Endodermal cell (in vitro differentiated cells): Measurements from ENCODE around the gene MRPS22. TPM values are rescaled to one million over a fixed set of nuclear protein-coding genes. Genes with fewer than 3 reads are reported as not detected.

ENCODE experiments used
- DNase-seq: peaks from one replicate; pipeline ENCODE4 v3.0.0-alpha.2; 2017
- H3K27ac ChIP-seq: 2 replicates; pipeline ENCODE4 v1.5.1; 2013; ENCODE audit warnings: mild to moderate bottlenecking, low read depth, low read length, moderate library complexity
- H3K27me3 ChIP-seq: 2 replicates; pipeline ENCODE4 v1.6.1; 2013; ENCODE audit warnings: mild to moderate bottlenecking, low read length, moderate library complexity; ENCODE audit not compliant: insufficient read depth, control insufficient read depth, poor library complexity, severe bottlenecking
- H3K36me3 ChIP-seq: 2 replicates; pipeline ENCODE4 v1.7.0; 2013; ENCODE audit warnings: mild to moderate bottlenecking, low read length, moderate library complexity; ENCODE audit not compliant: control insufficient read depth, insufficient read depth
- H3K4me1 ChIP-seq: one replicate; pipeline ENCODE4 v1.7.0; 2013; ENCODE audit warnings: low read length; ENCODE audit not compliant: control insufficient read depth, insufficient read depth
- H3K4me3 ChIP-seq: 2 replicates; pipeline ENCODE4 v1.5.1; 2013; ENCODE audit warnings: mild to moderate bottlenecking, low read length, moderate library complexity
- H3K9ac ChIP-seq: 2 replicates; pipeline ENCODE4 v1.6.1; 2013; ENCODE audit warnings: mild to moderate bottlenecking, low read length, moderate library complexity; ENCODE audit not compliant: poor library complexity, severe bottlenecking; ENCODE audit errors: extremely low read depth
- H3K9me3 ChIP-seq: 2 replicates; pipeline ENCODE4 v1.6.1; 2013; ENCODE audit warnings: mild to moderate bottlenecking, low read length, moderate library complexity; ENCODE audit not compliant: control insufficient read depth
- H3K27ac Mint-ChIP-seq: 2 replicates; pipeline ENCODE4 v1.8.0; 2020; ENCODE audit warnings: mixed read lengths
- H3K27me3 Mint-ChIP-seq: 2 replicates; pipeline ENCODE4 v1.8.0; 2021; ENCODE audit warnings: mild to moderate bottlenecking, mixed read lengths; ENCODE audit not compliant: insufficient read depth
- H3K36me3 Mint-ChIP-seq: 2 replicates; pipeline ENCODE4 v1.8.0; 2020; ENCODE audit warnings: low read depth, mixed read lengths
- H3K4me1 Mint-ChIP-seq: 2 replicates; pipeline ENCODE4 v1.8.0; 2020; ENCODE audit warnings: mixed read lengths
- H3K4me3 Mint-ChIP-seq: 2 replicates; pipeline ENCODE4 v1.8.0; 2020; ENCODE audit warnings: mild to moderate bottlenecking, moderate library complexity, mixed read lengths
- H3K9me3 Mint-ChIP-seq: 2 replicates; pipeline ENCODE4 v1.8.0; 2020; ENCODE audit warnings: mild to moderate bottlenecking, mixed read lengths
- CTCF ChIP-seq: fragments of 200-600 bp; sonication (generic); conservative IDR thresholded peaks from 2 replicates; pipeline ENCODE4 v1.5.0; 2021; ENCODE audit warnings: antibody characterized with exemption, mild to moderate bottlenecking
- WGBS, 2 experiments: methylation state at CpG; one replicate each; pipeline versions ENCODE4 v1.1.5 to v1.1.7; 2013; ENCODE audit warnings: missing lambda C conversion rate in 2 of 2, mixed read lengths in 1 of 2; ENCODE audit not compliant: insufficient coverage in 1 of 2, insufficient read length in 1 of 2; 5-methylcytosine and 5-hydroxymethylcytosine counted together
- total RNA-seq, 2 donors: library from RNA; stranded (reverse); fragmentation: NEBNext Ultra II Directional in 1 of 2; extraction: Animal tissue kit (Norgen Biotek cat#: 25700) in 1 of 2; gene quantifications; 2 replicates in 1 of 2; 3 replicates in 1 of 2; pipeline ENCODE4 v1.2.1, GENCODE V29; 2021

The MRPS22 gene
- total RNA-seq, 2 donors from 2014 or later, result 34.8 to 38.7 TPM

- no peaks in the 10 kb centered on the region for H3K36me3 ChIP-seq
- Mint-ChIP-seq H3K4me1 (no peaks in the 10 kb centered on the region), H3K4me3 (no peak overlapping the region), H3K27ac (no peak overlapping the region), H3K36me3 (no peaks in the 10 kb centered on the region), H3K9me3 (no peaks in the 10 kb centered on the region), H3K27me3 (peaks cover 50% of the 10 kb centered on the region)
- H3K9ac ChIP-seq, result no peak overlapping the region
- no peak overlapping the region for H3K27ac ChIP-seq
- no peak for DNase-seq
- 86 to 88% methylated on average over 4 to 6 of the region's 6 CpGs for WGBS, 2 experiments
- no peak overlapping the region for H3K4me3 ChIP-seq
- no peaks in the 10 kb centered on the region for H3K9me3 ChIP-seq
- H3K4me1 ChIP-seq, result no peaks in the 10 kb centered on the region
- TF ChIP-seq CTCF, result no peak
- peaks cover 4% of the 10 kb centered on the region for H3K27me3 ChIP-seq
These were observed 25.0 kb upstream of the MRPS22 start for GRCh38 chr3:139318826-139319225.

- peak; percentile 81 for TF ChIP-seq CTCF
- H3K4me1 Mint-ChIP-seq, result no peaks in the 10 kb centered on the region
- Histone ChIP-seq H3K27me3 (peaks cover 5% of the 10 kb centered on the region), H3K4me3 (no peak overlapping the region), H3K9ac (no peak overlapping the region), H3K36me3 (no peaks in the 10 kb centered on the region), H3K4me1 (no peaks in the 10 kb centered on the region), H3K9me3 (no peaks in the 10 kb centered on the region), H3K27ac (no peak overlapping the region)
- DNase-seq, result peak; percentile 93
- H3K27ac Mint-ChIP-seq, result no peak overlapping the region
- H3K36me3 Mint-ChIP-seq, result no peaks in the 10 kb centered on the region
- H3K9me3 Mint-ChIP-seq, result no peaks in the 10 kb centered on the region
- H3K27me3 Mint-ChIP-seq, result peaks cover 54% of the 10 kb centered on the region
- no peak overlapping the region for H3K4me3 Mint-ChIP-seq
- 77 to 88% methylated on average over 9 to 10 of the region's 10 CpGs for WGBS, 2 experiments
These were observed 24.1 kb upstream of the MRPS22 start for GRCh38 chr3:139319428-139320402.

GRCh38 chr3:139320551-139321309 is 23.1 kb upstream of the MRPS22 start:
- Mint-ChIP-seq H3K36me3 (no peaks in the 10 kb centered on the region), H3K4me1 (no peaks in the 10 kb centered on the region), H3K4me3 (no peak overlapping the region), H3K27me3 (peaks cover 48% of the 10 kb centered on the region), H3K27ac (no peak overlapping the region), H3K9me3 (no peaks in the 10 kb centered on the region)
- H3K4me1 ChIP-seq, result no peaks in the 10 kb centered on the region
- peaks cover 5% of the 10 kb centered on the region for H3K27me3 ChIP-seq
- H3K36me3 ChIP-seq, result no peaks in the 10 kb centered on the region
- H3K27ac ChIP-seq, result no peak overlapping the region
- TF ChIP-seq CTCF, result no peak
- no peak overlapping the region for H3K4me3 ChIP-seq
- whole genome bisulfite sequencing, 2 experiments, result 82 to 87% methylated on average over 5 to 8 of the region's 8 CpGs
- DNase-seq, result no peak
- H3K9ac ChIP-seq, result no peak overlapping the region
- no peaks in the 10 kb centered on the region for H3K9me3 ChIP-seq
